KMS-11 (cell line): ENCODE results near the gene LHX4.

Source experiments
- H2AFZ ChIP-seq: fragments of 200-600 bp; sonication (generic); 2 replicates; pipeline ENCODE4 v1.6.1; 2016; ENCODE audit warnings: antibody characterized with exemption, mixed run types, low read depth
- H3K27ac ChIP-seq: fragments of 200-600 bp; sonication (generic); 2 replicates; pipeline ENCODE4 v1.6.1; 2016; ENCODE audit warnings: mild to moderate bottlenecking, mixed run types
- H3K27me3 ChIP-seq: fragments of 200-600 bp; sonication (generic); 2 replicates; pipeline ENCODE4 v1.6.1; 2017; ENCODE audit warnings: mild to moderate bottlenecking, low read depth, mixed run types, moderate library complexity; ENCODE audit not compliant: insufficient read depth
- H3K36me3 ChIP-seq: fragments of 200-600 bp; sonication (generic); 2 replicates; pipeline ENCODE4 v1.6.1; 2017; ENCODE audit warnings: mild to moderate bottlenecking, mixed run types; ENCODE audit not compliant: insufficient read depth
- H3K4me1 ChIP-seq: fragments of 200-600 bp; sonication (generic); 2 replicates; pipeline ENCODE4 v1.6.1; 2016; ENCODE audit warnings: mild to moderate bottlenecking, low read depth, mixed run types; ENCODE audit not compliant: poor library complexity, severe bottlenecking
- H3K4me2 ChIP-seq: fragments of 200-600 bp; sonication (generic); 2 replicates; pipeline ENCODE4 v1.7.0; 2016; ENCODE audit warnings: mild to moderate bottlenecking, mixed run types
- H3K4me3 ChIP-seq: fragments of 200-600 bp; sonication (generic); IDR thresholded peaks from 2 replicates; pipeline ENCODE4 v1.6.1; 2017; ENCODE audit warnings: low read depth, low read length, mixed read lengths; ENCODE audit not compliant: insufficient read depth
- H3K79me2 ChIP-seq: fragments of 200-600 bp; sonication (generic); 2 replicates; pipeline ENCODE4 v1.6.1; 2016; ENCODE audit warnings: low read depth, mixed run types; ENCODE audit not compliant: insufficient read depth
- H3K9ac ChIP-seq: fragments of 200-600 bp; sonication (generic); 2 replicates; pipeline ENCODE4 v1.6.1; 2016; ENCODE audit warnings: mild to moderate bottlenecking, mixed run types
- H4K20me1 ChIP-seq: fragments of 200-600 bp; sonication (generic); 2 replicates; pipeline ENCODE4 v1.6.1; 2016; ENCODE audit warnings: mild to moderate bottlenecking, mixed run types; ENCODE audit not compliant: insufficient read depth
- TF ChIP-seq, protein P1 (sequence below): fragments of 200-600 bp; sonication (generic); conservative IDR thresholded peaks from 2 replicates; pipeline ENCODE4 v1.6.1; 2017; ENCODE audit warnings: low read depth, mild to moderate bottlenecking, antibody characterized with exemption, low read length, moderate library complexity, mixed read lengths

The LHX4 gene

DNA sequence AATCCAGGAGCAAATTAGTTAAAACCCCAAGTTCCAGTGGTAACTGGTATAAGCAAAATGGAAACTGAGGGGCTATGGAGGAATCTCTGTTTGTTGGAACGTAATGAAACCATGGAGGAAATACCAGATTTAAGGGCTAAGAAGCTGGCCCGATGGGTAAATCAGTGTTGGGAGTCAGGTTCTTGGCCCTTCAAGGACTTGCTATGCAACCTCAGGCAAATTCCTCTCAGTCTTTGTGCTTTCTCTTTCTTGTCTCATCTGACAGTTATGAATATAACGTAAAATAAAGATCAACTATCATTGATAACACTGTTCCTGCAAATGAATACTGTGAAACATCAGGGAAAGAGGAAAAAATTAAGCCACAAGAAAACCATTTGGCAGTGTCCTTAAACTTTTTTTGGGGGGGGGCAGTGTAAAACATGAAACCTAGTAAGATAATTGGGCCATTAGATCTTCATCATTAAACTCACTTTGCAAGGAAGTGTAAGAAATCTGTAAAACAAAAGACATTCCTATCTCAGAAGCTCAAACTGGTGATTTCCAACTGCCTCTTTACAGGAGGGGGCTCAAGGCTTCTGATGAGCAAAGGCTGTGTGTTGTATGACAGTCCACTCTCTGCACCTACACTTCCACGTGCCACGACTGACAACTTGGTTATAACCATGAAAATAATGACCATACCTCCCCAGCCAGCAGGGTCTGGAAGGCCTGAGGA is 47.6 kb downstream of the LHX4 start:
- TF ChIP-seq, protein P1, sequence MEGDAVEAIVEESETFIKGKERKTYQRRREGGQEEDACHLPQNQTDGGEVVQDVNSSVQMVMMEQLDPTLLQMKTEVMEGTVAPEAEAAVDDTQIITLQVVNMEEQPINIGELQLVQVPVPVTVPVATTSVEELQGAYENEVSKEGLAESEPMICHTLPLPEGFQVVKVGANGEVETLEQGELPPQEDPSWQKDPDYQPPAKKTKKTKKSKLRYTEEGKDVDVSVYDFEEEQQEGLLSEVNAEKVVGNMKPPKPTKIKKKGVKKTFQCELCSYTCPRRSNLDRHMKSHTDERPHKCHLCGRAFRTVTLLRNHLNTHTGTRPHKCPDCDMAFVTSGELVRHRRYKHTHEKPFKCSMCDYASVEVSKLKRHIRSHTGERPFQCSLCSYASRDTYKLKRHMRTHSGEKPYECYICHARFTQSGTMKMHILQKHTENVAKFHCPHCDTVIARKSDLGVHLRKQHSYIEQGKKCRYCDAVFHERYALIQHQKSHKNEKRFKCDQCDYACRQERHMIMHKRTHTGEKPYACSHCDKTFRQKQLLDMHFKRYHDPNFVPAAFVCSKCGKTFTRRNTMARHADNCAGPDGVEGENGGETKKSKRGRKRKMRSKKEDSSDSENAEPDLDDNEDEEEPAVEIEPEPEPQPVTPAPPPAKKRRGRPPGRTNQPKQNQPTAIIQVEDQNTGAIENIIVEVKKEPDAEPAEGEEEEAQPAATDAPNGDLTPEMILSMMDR: no peak
- no peak overlapping the region for H2AFZ ChIP-seq
- no peaks in the 10 kb centered on the region for H3K36me3 ChIP-seq
- no peak overlapping the region for H3K4me2 ChIP-seq
- no peaks in the 10 kb centered on the region for H3K79me2 ChIP-seq
- no peaks in the 10 kb centered on the region for H3K27me3 ChIP-seq
- no peaks in the 10 kb centered on the region for H3K4me1 ChIP-seq
- H3K27ac ChIP-seq: no peak overlapping the region
- no peak overlapping the region for H3K9ac ChIP-seq
- no peak overlapping the region for H3K4me3 ChIP-seq
- H4K20me1 ChIP-seq: no peaks in the 10 kb centered on the region

DNA sequence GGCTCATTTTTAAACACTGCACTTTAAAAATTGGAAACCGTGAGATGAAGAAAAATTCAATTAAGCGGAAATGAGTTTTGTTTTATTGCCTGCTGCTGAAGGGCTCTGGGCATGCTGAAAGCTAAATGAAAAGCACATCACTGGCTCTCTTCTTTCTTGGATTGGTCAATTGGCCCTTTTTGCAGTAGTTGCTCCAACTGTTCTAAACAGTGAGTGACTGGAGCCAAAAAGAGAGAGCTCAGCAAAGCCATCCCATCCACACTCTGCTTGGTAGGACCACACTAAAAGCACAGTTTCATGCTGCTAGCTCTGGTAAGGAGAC is 48.1 kb downstream of the LHX4 start:
- Histone ChIP-seq H4K20me1 (no peaks in the 10 kb centered on the region), H3K4me2 (no peak overlapping the region), H3K79me2 (no peaks in the 10 kb centered on the region), H3K4me1 (no peaks in the 10 kb centered on the region), H2AFZ (no peak overlapping the region), H3K4me3 (no peak overlapping the region), H3K27me3 (no peaks in the 10 kb centered on the region), H3K9ac (no peak overlapping the region), H3K27ac (no peak overlapping the region), H3K36me3 (no peaks in the 10 kb centered on the region)
- TF ChIP-seq, protein P1: no peak

GRCh38 chr1:180278596-180279395 is 48.7 kb downstream of the LHX4 start:
- Histone ChIP-seq H3K4me3 (no peak overlapping the region), H3K36me3 (no peaks in the 10 kb centered on the region), H3K27ac (no peak overlapping the region)

GRCh38 chr1:180279651-180280050 is 49.6 kb downstream of the LHX4 start:
- Histone ChIP-seq H3K27me3 (no peaks in the 10 kb centered on the region), H4K20me1 (no peaks in the 10 kb centered on the region), H2AFZ (no peak overlapping the region), H3K4me1 (no peaks in the 10 kb centered on the region), H3K4me3 (no peak overlapping the region), H3K4me2 (no peak overlapping the region), H3K36me3 (no peaks in the 10 kb centered on the region), H3K9ac (no peak overlapping the region), H3K27ac (no peak overlapping the region), H3K79me2 (no peaks in the 10 kb centered on the region)
- TF ChIP-seq, protein P1: no peak

More at GRCh38 chr1:180278596-180279395, 48.7 kb downstream of the LHX4 start:
- no peaks in the 10 kb centered on the region for H3K79me2 ChIP-seq
- no peak overlapping the region for H3K4me2 ChIP-seq
- no peak overlapping the region for H2AFZ ChIP-seq
- TF ChIP-seq, protein P1: no peak
- no peak overlapping the region for H3K9ac ChIP-seq
- no peaks in the 10 kb centered on the region for H3K4me1 ChIP-seq
- H4K20me1 ChIP-seq: no peaks in the 10 kb centered on the region
- H3K27me3 ChIP-seq: no peaks in the 10 kb centered on the region
